HCT116 (cell line): ENCODE measurements around the gene SH3TC1.

Experiments used
- CTCF ChIP-seq, 3 experiments: fragments of 200-600 bp in 1 of 3; sonication (generic) in 1 of 3; IDR thresholded peaks in 2 of 3; conservative IDR thresholded peaks in 1 of 3; 2 replicates each; pipeline ENCODE4 v1.5.1; 2012 to 2017; ENCODE audit warnings: low read depth in 2 of 3, low read length in 2 of 3, antibody characterized with exemption in 1 of 3, borderline replicate concordance in 1 of 3, control low read depth in 1 of 3, mild to moderate bottlenecking in 1 of 3, mixed read lengths in 1 of 3, mixed run types in 1 of 3, moderate library complexity in 1 of 3; ENCODE audit not compliant: insufficient read depth in 1 of 3
- EZH2phosphoT487 ChIP-seq: fragments of 200-600 bp; IDR thresholded peaks from 2 replicates; pipeline ENCODE4 v1.6.1; 2018; ENCODE audit warnings: antibody characterized with exemption, borderline replicate concordance
- POLR2AphosphoS5 ChIP-seq: IDR thresholded peaks from 2 replicates; pipeline ENCODE4 v1.6.1; 2011; ENCODE audit warnings: mild to moderate bottlenecking, low read depth, low read length, moderate library complexity

- no peak for TF ChIP-seq POLR2AphosphoS5
- TF ChIP-seq EZH2phosphoT487: no peak
- TF ChIP-seq CTCF (IDR thresholded peaks at IDR 0.05 in 2 of 3, conservative IDR thresholded peaks at IDR 0.05 in 1 of 3; ENCODE audit: borderline replicate concordance in 1 of 3, insufficient read depth in 1 of 3, low read depth in 2 of 3, low read length in 2 of 3): no peak
Measured at GRCh38 chr4:8202108-8203051, 3.3 kb downstream of the SH3TC1 start.
